GM18517 (cell line): ENCODE measurements around the gene KDELR1.
"Not testable (repeated sequence)": the region's sequence is repeated elsewhere in the genome, so short reads cannot be mapped to it uniquely, and the experiment has no call there.

ENCODE experiments used
- ATAC-seq: cut with Tn5 transposase; IDR thresholded peaks from one replicate; pipeline ENCODE4 v1.9.1; 2021; ENCODE audit warnings: mild to moderate bottlenecking, moderate library complexity; ENCODE audit not compliant: unreplicated experiment

Gene KDELR1

GRCh38 chr19:48397263-48398101 lies 6.1 kb upstream of the KDELR1 start:
- no peak for ATAC-seq

GRCh38 chr19:48396824-48397176 lies 5.4 kb upstream of the KDELR1 start:
- ATAC-seq = no peak

GRCh38 chr19:48396016-48396823 lies 4.9 kb upstream of the KDELR1 start:
- no peak for ATAC-seq

- no peak for ATAC-seq
Observed at GRCh38 chr19:48395499-48395898, 4.1 kb upstream of the KDELR1 start.

GRCh38 chr19:48395170-48395455 lies 3.8 kb upstream of the KDELR1 start:
- no peak for ATAC-seq

- no peak for ATAC-seq
Observed at GRCh38 chr19:48394331-48395169, 3.2 kb upstream of the KDELR1 start.

GRCh38 chr19:48393559-48394330 lies 2.4 kb upstream of the KDELR1 start, which contains the start of gene GRIN2D:
TSS of gene GRIN2D (plus strand) at chr19:48393668. CDS start at chr19:48398393, 4,725 bp downstream.
- ATAC-seq = no peak

GRCh38 chr19:48392860-48393558 lies 1.7 kb upstream of the KDELR1 start:
- ATAC-seq = no peak

GRCh38 chr19:48392006-48392344 lies 624 bp upstream of the KDELR1 start:
- ATAC-seq = not testable (repeated sequence)

- ATAC-seq = no peak
Observed at GRCh38 chr19:48390188-48391099, 907 bp downstream of the KDELR1 start.

- ATAC-seq = no peak
Observed at GRCh38 chr19:48386981-48387380, 4.4 kb downstream of the KDELR1 start.

GRCh38 chr19:48385461-48386087 lies 5.8 kb downstream of the KDELR1 start:
- ATAC-seq = no peak

- ATAC-seq = no peak
Observed at GRCh38 chr19:48382286-48382685, 9.1 kb downstream of the KDELR1 start.

- no peak for ATAC-seq
Observed at GRCh38 chr19:48381178-48381950, 10.0 kb downstream of the KDELR1 start.

GRCh38 chr19:48379058-48379457 lies 12.3 kb downstream of the KDELR1 start:
- ATAC-seq = no peak

- ATAC-seq = no peak
Observed at GRCh38 chr19:48378194-48378570, 13.2 kb downstream of the KDELR1 start.

- ATAC-seq = no peak
Observed at GRCh38 chr19:48373567-48373966, 17.8 kb downstream of the KDELR1 start.

GRCh38 chr19:48372904-48373303 lies 18.4 kb downstream of the KDELR1 start:
- ATAC-seq = no peak
